A549 (cell line): ENCODE results near the gene ADGRL2. TPM values are rescaled to one million over a fixed set of nuclear protein-coding genes. Genes with fewer than 3 reads are reported as not detected.

Experiments
- ATAC-seq, 2 experiments: fragments of 200-7000 bp in 1 of 2; fragments of >200 bp in 1 of 2; cut with Nextera tagmentation in 1 of 2; cut with Tn5 transposase in 1 of 2; 3 replicates each; pipeline versions ENCODE4 v1.8.0 to v1.9.1; 2018 to 2020; ENCODE audit warnings: mild to moderate bottlenecking in 1 of 2, moderate library complexity in 1 of 2
- CTCF ChIA-PET: fragments of 300-600 bp; sonication (Branson Sonifier 250); formaldehyde crosslinking; extraction: SDS; loops from one replicate; lab custom pipeline; 2021; ENCODE audit warnings: antibody characterized with exemption, inconsistent platforms; lab: Yijun Ruan, JAX
- POLR2A ChIA-PET: fragments of 350-600 bp; formaldehyde crosslinking; extraction: SDS; loops from one replicate; lab custom pipeline; 2021; ENCODE audit warnings: antibody characterized with exemption, inconsistent platforms; lab: Yijun Ruan, JAX
- DNase-seq, 2 experiments: peaks; one replicate each; pipeline versions ENCODE4 v3.0.0 to v3.0.0-alpha.2; 2011 to 2016; ENCODE audit warnings: low read depth in 1 of 2, low spot score in 1 of 2
- FAIRE-seq: peaks from 2 replicates; lab custom pipeline; 2011; peaks lifted over from hg19 to GRCh38; lab: Jason Lieb, UNC
- H3K27ac ChIP-seq, 2 experiments: fragments of >200 bp; sonication (Bioruptor Twin); formaldehyde crosslinking; 3 replicates each; pipeline ENCODE4 v1.5.1; 2016 to 2017
- H3K4me1 ChIP-seq: fragments of >200 bp; sonication (Bioruptor Twin); formaldehyde crosslinking; 3 replicates; pipeline ENCODE4 v1.6.1; 2016
- H3K4me2 ChIP-seq: fragments of >200 bp; sonication (Bioruptor Twin); formaldehyde crosslinking; 3 replicates; pipeline ENCODE4 v1.6.1; 2016
- H3K4me3 ChIP-seq: fragments of >200 bp; sonication (Bioruptor Twin); formaldehyde crosslinking; 3 replicates; pipeline ENCODE4 v1.5.1; 2016
- H3K9me3 ChIP-seq: fragments of >200 bp; sonication (Bioruptor Twin); formaldehyde crosslinking; 3 replicates; pipeline ENCODE4 v1.6.1; 2016
- BHLHE40 ChIP-seq: IDR thresholded peaks from 2 replicates; pipeline ENCODE4 v1.6.1; 2012; ENCODE audit warnings: low read depth, low read length, inconsistent platforms
- CBX8 ChIP-seq: fragments of 200-600 bp; sonication (generic); IDR thresholded peaks from 2 replicates; pipeline ENCODE4 v1.6.1; 2016
- CHD2 ChIP-seq: fragments of 150-350 bp; IDR thresholded peaks from 2 replicates; pipeline ENCODE4 v1.6.1; 2014; ENCODE audit warnings: low read length; ENCODE audit not compliant: partially characterized antibody
- CHD4 ChIP-seq: fragments of 200-600 bp; sonication (generic); IDR thresholded peaks from 2 replicates; pipeline ENCODE4 v1.6.1; 2016; ENCODE audit warnings: antibody characterized with exemption, mild to moderate bottlenecking, borderline replicate concordance
- EHF ChIP-seq: fragments of 250-450 bp; sonication (Bioruptor Pico); IDR thresholded peaks from 2 replicates; pipeline ENCODE4 v1.5.0; 2020; ENCODE audit warnings: mild to moderate bottlenecking
- EHMT2 ChIP-seq: fragments of 200-600 bp; sonication (generic); IDR thresholded peaks from 2 replicates; pipeline ENCODE4 v1.6.1; 2016; ENCODE audit warnings: antibody characterized with exemption, low read depth, mild to moderate bottlenecking, moderate library complexity
- FOSB ChIP-seq: fragments of 250-450 bp; sonication (Bioruptor Pico); IDR thresholded peaks from 2 replicates; pipeline ENCODE4 v1.5.0; 2020; ENCODE audit warnings: mild to moderate bottlenecking, moderate library complexity
- HEYL ChIP-seq: fragments of 250-450 bp; sonication (Bioruptor Pico); IDR thresholded peaks from 2 replicates; pipeline ENCODE4 v1.8.0; 2021; ENCODE audit warnings: mild to moderate bottlenecking, moderate library complexity
- HOXB13 ChIP-seq: fragments of 250-450 bp; sonication (Bioruptor Pico); IDR thresholded peaks from 2 replicates; pipeline ENCODE4 v1.5.0; 2020; ENCODE audit warnings: low read depth, mild to moderate bottlenecking, moderate library complexity
- HOXB5 ChIP-seq: fragments of 250-450 bp; sonication (Bioruptor Pico); IDR thresholded peaks from 2 replicates; pipeline ENCODE4 v1.5.0; 2020; ENCODE audit warnings: mild to moderate bottlenecking, moderate library complexity
- NPAS2 ChIP-seq: fragments of 250-450 bp; sonication (Bioruptor Pico); IDR thresholded peaks from 2 replicates; pipeline ENCODE4 v1.8.0; 2022; ENCODE audit warnings: mild to moderate bottlenecking, moderate library complexity, borderline replicate concordance
- POLR2A ChIP-seq: IDR thresholded peaks from 2 replicates; pipeline ENCODE4 v1.6.1; 2012; ENCODE audit warnings: mild to moderate bottlenecking, low read length
- RAD21 ChIP-seq, 2 experiments: fragments of >200 bp in 1 of 2; sonication (Bioruptor Twin) in 1 of 2; formaldehyde crosslinking in 1 of 2; IDR thresholded peaks in 1 of 2; conservative IDR thresholded peaks in 1 of 2; 2 replicates in 1 of 2; 3 replicates in 1 of 2; pipeline ENCODE4 v1.6.1; 2012 to 2018; ENCODE audit warnings: inconsistent platforms in 1 of 2
- RARB ChIP-seq: fragments of 250-450 bp; sonication (Bioruptor Pico); IDR thresholded peaks from 2 replicates; pipeline ENCODE4 v1.8.0; 2021; ENCODE audit warnings: mild to moderate bottlenecking, moderate library complexity
- RCOR1 ChIP-seq: fragments of 150-350 bp; IDR thresholded peaks from 2 replicates; pipeline ENCODE4 v1.6.1; 2014; ENCODE audit warnings: antibody characterized with exemption, low read length, low read depth
- REST ChIP-seq: fragments of 200-600 bp; sonication (generic); IDR thresholded peaks from 2 replicates; pipeline ENCODE4 v1.6.1; 2016; ENCODE audit warnings: antibody characterized with exemption, mild to moderate bottlenecking, moderate library complexity
- RNF2 ChIP-seq: fragments of 200-600 bp; sonication (generic); IDR thresholded peaks from 2 replicates; pipeline ENCODE4 v1.6.1; 2016; ENCODE audit warnings: low read depth, mild to moderate bottlenecking, antibody characterized with exemption, moderate library complexity, borderline replicate concordance
- SMC3 ChIP-seq: fragments of >200 bp; sonication (Bioruptor Twin); formaldehyde crosslinking; IDR thresholded peaks from 3 replicates; pipeline ENCODE4 v1.6.1; 2018; ENCODE audit warnings: inconsistent platforms
- TFCP2L1 ChIP-seq: fragments of 250-450 bp; sonication (Bioruptor Pico); IDR thresholded peaks from 2 replicates; pipeline ENCODE4 v1.5.0; 2021; ENCODE audit warnings: mild to moderate bottlenecking
- TP53 ChIP-seq: fragments of 250-450 bp; sonication (Bioruptor Pico); IDR thresholded peaks from 2 replicates; pipeline ENCODE4 v1.5.0; 2021; ENCODE audit warnings: mild to moderate bottlenecking, moderate library complexity
- ZC3H11A ChIP-seq: fragments of 450-650 bp; IDR thresholded peaks from 2 replicates; pipeline ENCODE4 v1.6.1; 2014; ENCODE audit warnings: antibody characterized with exemption, mild to moderate bottlenecking
- ZFP36 ChIP-seq: fragments of 450-650 bp; IDR thresholded peaks from 2 replicates; pipeline ENCODE4 v1.6.1; 2014; ENCODE audit warnings: borderline replicate concordance; ENCODE audit not compliant: partially characterized antibody
- ZNF302 ChIP-seq: fragments of 250-450 bp; sonication (Bioruptor Pico); IDR thresholded peaks from 2 replicates; pipeline ENCODE4 v1.9.0; 2021; ENCODE audit warnings: inconsistent platforms, mild to moderate bottlenecking, moderate library complexity
- ZSCAN20 ChIP-seq: fragments of 250-450 bp; sonication (Bioruptor Pico); IDR thresholded peaks from 2 replicates; pipeline ENCODE4 v1.8.0; 2022; ENCODE audit warnings: mild to moderate bottlenecking, moderate library complexity
- WGBS: methylation state at CpG from one replicate; pipeline ENCODE4 v1.1.6; 2017; ENCODE audit errors: missing lambda C conversion rate; 5-methylcytosine and 5-hydroxymethylcytosine counted together
- polyA plus RNA-seq, 4 experiments: library from polyadenylated mRNA; depleted of rRNA in 3 of 4; stranded (reverse); fragments of >200 nt; fragmentation: RNase III in 1 of 4; extraction: RNeasy Plus Mini Kit Qiagen cat#74134 plus additional on column Dnase treatment in 1 of 4; gene quantifications; 2 replicates in 3 of 4; 3 replicates in 1 of 4; pipeline ENCODE4 v1.2.3, GENCODE V29; 2011 to 2017
- TF ChIP-seq, protein P1 (sequence below): fragments of 150-350 bp; IDR thresholded peaks from 2 replicates; pipeline ENCODE4 v1.6.1; 2014; ENCODE audit warnings: low read depth, mild to moderate bottlenecking, low read length
- TF ChIP-seq, protein P2 (sequence below): fragments of 250-450 bp; sonication (Bioruptor Pico); IDR thresholded peaks from 2 replicates; pipeline ENCODE4 v1.5.0; 2020; ENCODE audit warnings: low read depth, mild to moderate bottlenecking, moderate library complexity
- TF ChIP-seq, protein P3 (sequence below): fragments of 450-650 bp; IDR thresholded peaks from 2 replicates; pipeline ENCODE4 v1.6.1; 2014; ENCODE audit warnings: antibody characterized with exemption

ADGRL2 gene
- polyA plus RNA-seq, 2 of the 4 experiments (the other 2 are of a cell fraction) = 12.8 to 24.1 TPM

DNA sequence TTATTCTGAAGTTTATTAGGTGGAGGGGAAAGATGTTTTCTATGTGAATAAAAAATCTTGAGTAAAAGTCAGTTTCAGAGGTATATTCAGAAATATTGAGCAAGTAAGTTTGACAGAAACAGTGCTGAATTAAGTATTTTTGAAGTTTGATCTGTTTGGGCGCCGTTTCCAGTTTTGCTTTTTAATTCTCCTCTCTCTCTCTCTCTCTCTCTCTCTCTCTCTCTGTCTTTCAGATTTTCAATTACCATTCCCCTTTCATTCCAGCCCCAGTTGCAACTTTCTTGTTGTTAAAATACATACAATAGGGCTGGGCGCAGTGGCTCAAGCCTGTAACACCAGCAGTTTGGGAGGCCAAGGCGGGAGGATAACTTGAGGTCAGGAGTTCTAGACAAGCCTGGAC is 24.0 kb downstream of the ADGRL2 start:
- no peak for ATAC-seq
- Histone ChIP-seq H3K4me1 (no peaks in the 10 kb centered on the region), H3K9me3 (no peaks in the 10 kb centered on the region)
- 59% methylated on average over 4 of the region's 4 CpGs for WGBS
- TF ChIP-seq HOXB5 (CRISPR knock-in tag) = no peak
- no peak for TF ChIP-seq RAD21 (conservative IDR thresholded peaks at IDR 0.05 in 1 of 2, IDR thresholded peaks at IDR 0.05 in 1 of 2)
- no peak for TF ChIP-seq ZC3H11A
- no peak for TF ChIP-seq TFCP2L1 (CRISPR knock-in tag)
- no peak for TF ChIP-seq CHD4
- TF ChIP-seq, protein P1, sequence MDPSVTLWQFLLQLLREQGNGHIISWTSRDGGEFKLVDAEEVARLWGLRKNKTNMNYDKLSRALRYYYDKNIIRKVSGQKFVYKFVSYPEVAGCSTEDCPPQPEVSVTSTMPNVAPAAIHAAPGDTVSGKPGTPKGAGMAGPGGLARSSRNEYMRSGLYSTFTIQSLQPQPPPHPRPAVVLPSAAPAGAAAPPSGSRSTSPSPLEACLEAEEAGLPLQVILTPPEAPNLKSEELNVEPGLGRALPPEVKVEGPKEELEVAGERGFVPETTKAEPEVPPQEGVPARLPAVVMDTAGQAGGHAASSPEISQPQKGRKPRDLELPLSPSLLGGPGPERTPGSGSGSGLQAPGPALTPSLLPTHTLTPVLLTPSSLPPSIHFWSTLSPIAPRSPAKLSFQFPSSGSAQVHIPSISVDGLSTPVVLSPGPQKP = no peak
- TF ChIP-seq FOSB (CRISPR knock-in tag) = no peak
- TF ChIP-seq EHF = no peak
- no peak for TF ChIP-seq REST
- no peak for TF ChIP-seq ZFP36
- no peak for TF ChIP-seq ZNF302 (CRISPR knock-in tag)
- no peak for TF ChIP-seq RCOR1
- TF ChIP-seq, protein P2, sequence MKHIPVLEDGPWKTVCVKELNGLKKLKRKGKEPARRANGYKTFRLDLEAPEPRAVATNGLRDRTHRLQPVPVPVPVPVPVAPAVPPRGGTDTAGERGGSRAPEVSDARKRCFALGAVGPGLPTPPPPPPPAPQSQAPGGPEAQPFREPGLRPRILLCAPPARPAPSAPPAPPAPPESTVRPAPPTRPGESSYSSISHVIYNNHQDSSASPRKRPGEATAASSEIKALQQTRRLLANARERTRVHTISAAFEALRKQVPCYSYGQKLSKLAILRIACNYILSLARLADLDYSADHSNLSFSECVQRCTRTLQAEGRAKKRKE = no peak
- TF ChIP-seq NPAS2 (CRISPR knock-in tag) = no peak
- TF ChIP-seq CBX8 = no peak
- TF ChIP-seq BHLHE40 = no peak
- no peak for TF ChIP-seq RARB (CRISPR knock-in tag)
- TF ChIP-seq SMC3 = no peak
- no peak for TF ChIP-seq RNF2
- TF ChIP-seq EHMT2 = no peak
- TF ChIP-seq, all 56 proteins: peak for 0
- Histone ChIP-seq H3K4me3 (no peak overlapping the region), H3K4me2 (no peak overlapping the region), H3K27ac (no peak overlapping the region)
- no peak for DNase-seq
- POLR2A ChIA-PET = no interaction called here
- CTCF ChIA-PET = no interaction called here
- FAIRE-seq = no peak

DNA sequence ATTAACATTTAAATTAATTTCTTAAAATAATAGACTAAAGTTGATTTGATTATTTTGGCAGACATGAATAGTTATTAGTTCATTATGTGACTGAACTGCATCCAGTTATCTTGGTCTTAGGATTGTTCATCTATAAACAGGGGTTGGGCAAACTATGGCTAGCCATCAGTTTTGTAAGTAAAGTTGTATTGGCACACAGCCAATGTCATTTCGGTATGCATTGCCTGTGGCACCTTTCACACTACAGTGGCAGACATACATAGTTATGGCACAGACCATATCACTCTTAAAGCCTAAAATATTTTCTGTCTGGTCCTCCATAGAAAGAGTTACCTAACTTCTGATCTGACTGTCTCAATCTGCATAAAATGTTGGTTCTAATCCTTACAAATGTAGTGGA is 27.2 kb downstream of the ADGRL2 start:
- H3K4me2 ChIP-seq = no peak overlapping the region
- 64% methylated on average over 1 of the region's 1 CpG for WGBS
- H3K27ac ChIP-seq = no peak overlapping the region
- TF ChIP-seq POLR2A (no peak), CHD2 (no peak), ZSCAN20 (CRISPR knock-in tag) (no peak), CBX8 (no peak), HOXB13 (CRISPR knock-in tag) (no peak), HOXB5 (CRISPR knock-in tag) (no peak), TP53 (no peak), ZFP36 (no peak), RAD21 (conservative IDR thresholded peaks at IDR 0.05 in 1 of 2, IDR thresholded peaks at IDR 0.05 in 1 of 2) (no peak), HEYL (CRISPR knock-in tag) (no peak), RARB (CRISPR knock-in tag) (no peak)
- TF ChIP-seq, protein P1 = no peak
- TF ChIP-seq, protein P3, sequence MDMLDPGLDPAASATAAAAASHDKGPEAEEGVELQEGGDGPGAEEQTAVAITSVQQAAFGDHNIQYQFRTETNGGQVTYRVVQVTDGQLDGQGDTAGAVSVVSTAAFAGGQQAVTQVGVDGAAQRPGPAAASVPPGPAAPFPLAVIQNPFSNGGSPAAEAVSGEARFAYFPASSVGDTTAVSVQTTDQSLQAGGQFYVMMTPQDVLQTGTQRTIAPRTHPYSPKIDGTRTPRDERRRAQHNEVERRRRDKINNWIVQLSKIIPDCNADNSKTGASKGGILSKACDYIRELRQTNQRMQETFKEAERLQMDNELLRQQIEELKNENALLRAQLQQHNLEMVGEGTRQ = no peak
- ChIA-PET POLR2A (no interaction called here), CTCF (no interaction called here)
- H3K9me3 ChIP-seq = no peaks in the 10 kb centered on the region
- no peak overlapping the region for H3K4me3 ChIP-seq
- FAIRE-seq = no peak
- H3K4me1 ChIP-seq = no peaks in the 10 kb centered on the region
- no peak for ATAC-seq
- no peak for DNase-seq
